Measurements from ENCODE around the gene SLIT2. TPM values are rescaled to one million over a fixed set of nuclear protein-coding genes. Genes with fewer than 3 reads are reported as not detected.

The SLIT2 gene
- polyA plus RNA-seq, 1 donor from 2014 or later = 26.4 TPM

DNA sequence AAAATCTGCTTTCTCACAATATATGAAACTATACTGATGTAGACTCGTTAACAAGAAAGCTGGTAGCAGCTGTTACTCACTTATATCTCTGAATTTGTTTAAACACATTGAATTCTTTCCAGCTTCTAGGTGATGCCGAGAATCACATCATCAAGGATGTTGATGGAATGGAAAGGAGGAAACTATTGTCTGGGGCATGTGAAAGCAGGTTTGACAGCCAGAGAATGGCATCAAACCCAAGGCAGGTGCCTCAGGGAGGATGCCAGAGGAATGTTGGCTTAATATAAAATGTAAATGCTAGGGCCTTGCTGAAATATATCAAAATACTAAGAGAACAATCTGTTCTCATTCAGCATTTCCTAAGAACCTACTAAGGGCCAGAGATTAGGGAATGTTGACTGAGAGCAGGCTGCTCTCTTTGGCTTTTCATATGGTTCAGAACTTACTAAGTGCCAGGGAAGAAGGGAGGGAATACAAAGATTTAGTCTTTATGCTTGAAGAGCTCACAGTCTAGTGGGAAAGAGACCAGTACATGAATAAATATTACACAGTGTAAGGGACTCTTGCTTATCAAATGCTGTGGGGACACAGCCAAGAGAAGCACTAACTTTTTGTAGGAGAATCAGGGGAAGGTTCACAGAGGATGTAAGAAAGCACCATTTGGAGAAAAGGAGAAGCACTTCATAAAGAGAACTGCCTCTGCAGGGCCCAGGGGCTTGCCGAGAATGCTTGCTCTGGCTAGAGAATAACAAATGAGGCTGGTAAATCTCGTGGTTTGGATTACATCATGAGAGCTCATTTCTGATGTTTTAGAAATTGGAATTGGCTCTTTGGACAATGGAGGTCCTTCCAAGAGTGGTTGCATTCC lies 14.7 kb downstream of the SLIT2 start:
- no peaks in the 10 kb centered on the region for H3F3A ChIP-seq (ENCODE audit: insufficient read depth, low read length, poor library complexity, severe bottlenecking)
- no peak overlapping the region for H3K4me2 ChIP-seq (ENCODE audit: low read length)
- H3K9me3 ChIP-seq (ENCODE audit: low read length) = no peaks in the 10 kb centered on the region
- H3K9ac ChIP-seq (ENCODE audit: low read length) = no peak overlapping the region
- H2AFZ ChIP-seq (ENCODE audit: low read depth, low read length) = no peak overlapping the region
- peaks cover 4% of the 10 kb centered on the region for H3K36me3 ChIP-seq (ENCODE audit: insufficient read depth, low read length)
- H3K27ac ChIP-seq (ENCODE audit: low read length) = no peak overlapping the region
- no peak for TF ChIP-seq TAF1 (IDR thresholded peaks at IDR 0.05; ENCODE audit: low read depth)
- no peak for TF ChIP-seq SMC3 (conservative IDR thresholded peaks at IDR 0.05; ENCODE audit: poor library complexity)
- TF ChIP-seq, protein P1, sequence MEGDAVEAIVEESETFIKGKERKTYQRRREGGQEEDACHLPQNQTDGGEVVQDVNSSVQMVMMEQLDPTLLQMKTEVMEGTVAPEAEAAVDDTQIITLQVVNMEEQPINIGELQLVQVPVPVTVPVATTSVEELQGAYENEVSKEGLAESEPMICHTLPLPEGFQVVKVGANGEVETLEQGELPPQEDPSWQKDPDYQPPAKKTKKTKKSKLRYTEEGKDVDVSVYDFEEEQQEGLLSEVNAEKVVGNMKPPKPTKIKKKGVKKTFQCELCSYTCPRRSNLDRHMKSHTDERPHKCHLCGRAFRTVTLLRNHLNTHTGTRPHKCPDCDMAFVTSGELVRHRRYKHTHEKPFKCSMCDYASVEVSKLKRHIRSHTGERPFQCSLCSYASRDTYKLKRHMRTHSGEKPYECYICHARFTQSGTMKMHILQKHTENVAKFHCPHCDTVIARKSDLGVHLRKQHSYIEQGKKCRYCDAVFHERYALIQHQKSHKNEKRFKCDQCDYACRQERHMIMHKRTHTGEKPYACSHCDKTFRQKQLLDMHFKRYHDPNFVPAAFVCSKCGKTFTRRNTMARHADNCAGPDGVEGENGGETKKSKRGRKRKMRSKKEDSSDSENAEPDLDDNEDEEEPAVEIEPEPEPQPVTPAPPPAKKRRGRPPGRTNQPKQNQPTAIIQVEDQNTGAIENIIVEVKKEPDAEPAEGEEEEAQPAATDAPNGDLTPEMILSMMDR (IDR thresholded peaks at IDR 0.05; ENCODE audit: poor library complexity, severe bottlenecking) = no peak
- no peak for TF ChIP-seq EZH2 (IDR thresholded peaks at IDR 0.05; ENCODE audit: borderline replicate concordance, insufficient read depth, low read length, poor library complexity, severe bottlenecking)
- no peak for TF ChIP-seq MXI1 (conservative IDR thresholded peaks at IDR 0.05; ENCODE audit: poor library complexity, severe bottlenecking)
- peaks cover under 1% of the 10 kb centered on the region for H3K79me2 ChIP-seq (replicated peaks; ENCODE audit: insufficient read depth, low read length)
- H3K4me3 ChIP-seq (ENCODE audit: low read length) = no peak overlapping the region
- H3K9me2 ChIP-seq (ENCODE audit: insufficient read depth, low read length) = no peaks in the 10 kb centered on the region
- no peaks in the 10 kb centered on the region for H4K20me1 ChIP-seq (ENCODE audit: insufficient read depth)
- H3K27me3 ChIP-seq (ENCODE audit: insufficient read depth, low read depth, low read length) = no peaks in the 10 kb centered on the region

DNA sequence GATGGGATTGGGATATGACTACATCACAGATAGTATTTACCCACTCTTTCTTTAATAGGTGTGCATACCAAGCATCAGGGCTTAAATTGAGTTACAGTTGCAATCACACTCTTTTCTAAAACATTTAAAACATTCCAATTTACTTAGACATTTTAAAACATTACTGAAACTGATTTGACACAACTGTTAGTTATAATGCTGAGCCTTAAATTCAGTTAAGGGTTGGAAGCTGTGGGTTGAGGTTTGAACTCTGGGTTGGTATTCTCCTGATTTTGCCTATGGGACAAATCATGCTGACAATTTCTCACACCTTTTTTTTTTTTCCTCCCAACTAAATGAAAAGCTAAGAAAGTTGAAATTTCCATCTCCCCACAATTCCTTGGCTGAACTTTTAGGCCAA lies 16.3 kb downstream of the SLIT2 start:
- TF ChIP-seq EP300 (conservative IDR thresholded peaks at IDR 0.05; ENCODE audit: poor library complexity, severe bottlenecking) = no peak
- TF ChIP-seq, protein P2, sequence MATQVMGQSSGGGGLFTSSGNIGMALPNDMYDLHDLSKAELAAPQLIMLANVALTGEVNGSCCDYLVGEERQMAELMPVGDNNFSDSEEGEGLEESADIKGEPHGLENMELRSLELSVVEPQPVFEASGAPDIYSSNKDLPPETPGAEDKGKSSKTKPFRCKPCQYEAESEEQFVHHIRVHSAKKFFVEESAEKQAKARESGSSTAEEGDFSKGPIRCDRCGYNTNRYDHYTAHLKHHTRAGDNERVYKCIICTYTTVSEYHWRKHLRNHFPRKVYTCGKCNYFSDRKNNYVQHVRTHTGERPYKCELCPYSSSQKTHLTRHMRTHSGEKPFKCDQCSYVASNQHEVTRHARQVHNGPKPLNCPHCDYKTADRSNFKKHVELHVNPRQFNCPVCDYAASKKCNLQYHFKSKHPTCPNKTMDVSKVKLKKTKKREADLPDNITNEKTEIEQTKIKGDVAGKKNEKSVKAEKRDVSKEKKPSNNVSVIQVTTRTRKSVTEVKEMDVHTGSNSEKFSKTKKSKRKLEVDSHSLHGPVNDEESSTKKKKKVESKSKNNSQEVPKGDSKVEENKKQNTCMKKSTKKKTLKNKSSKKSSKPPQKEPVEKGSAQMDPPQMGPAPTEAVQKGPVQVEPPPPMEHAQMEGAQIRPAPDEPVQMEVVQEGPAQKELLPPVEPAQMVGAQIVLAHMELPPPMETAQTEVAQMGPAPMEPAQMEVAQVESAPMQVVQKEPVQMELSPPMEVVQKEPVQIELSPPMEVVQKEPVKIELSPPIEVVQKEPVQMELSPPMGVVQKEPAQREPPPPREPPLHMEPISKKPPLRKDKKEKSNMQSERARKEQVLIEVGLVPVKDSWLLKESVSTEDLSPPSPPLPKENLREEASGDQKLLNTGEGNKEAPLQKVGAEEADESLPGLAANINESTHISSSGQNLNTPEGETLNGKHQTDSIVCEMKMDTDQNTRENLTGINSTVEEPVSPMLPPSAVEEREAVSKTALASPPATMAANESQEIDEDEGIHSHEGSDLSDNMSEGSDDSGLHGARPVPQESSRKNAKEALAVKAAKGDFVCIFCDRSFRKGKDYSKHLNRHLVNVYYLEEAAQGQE (IDR thresholded peaks at IDR 0.05; ENCODE audit: borderline replicate concordance) = no peak
- TF ChIP-seq RAD21 (conservative IDR thresholded peaks at IDR 0.05) = no peak
- TF ChIP-seq SMC3 (conservative IDR thresholded peaks at IDR 0.05; ENCODE audit: poor library complexity) = no peak
- TF ChIP-seq MXI1 (conservative IDR thresholded peaks at IDR 0.05; ENCODE audit: poor library complexity, severe bottlenecking) = no peak
- TF ChIP-seq EZH2 (IDR thresholded peaks at IDR 0.05; ENCODE audit: borderline replicate concordance, insufficient read depth, low read length, poor library complexity, severe bottlenecking) = no peak
- TF ChIP-seq TAF1 (IDR thresholded peaks at IDR 0.05; ENCODE audit: low read depth) = no peak
- Histone ChIP-seq H3K9ac (ENCODE audit: low read length) (no peak overlapping the region), H3K4me2 (ENCODE audit: low read length) (no peak overlapping the region), H3K9me2 (ENCODE audit: insufficient read depth, low read length) (no peaks in the 10 kb centered on the region), H3K9me3 (ENCODE audit: low read length) (no peaks in the 10 kb centered on the region), H3F3A (ENCODE audit: insufficient read depth, low read length, poor library complexity, severe bottlenecking) (no peaks in the 10 kb centered on the region), H3K27me3 (ENCODE audit: insufficient read depth, low read depth, low read length) (no peaks in the 10 kb centered on the region), H3K79me2 (replicated peaks; ENCODE audit: insufficient read depth, low read length) (peaks cover 14% of the 10 kb centered on the region), H4K20me1 (ENCODE audit: insufficient read depth) (no peaks in the 10 kb centered on the region), H3K36me3 (ENCODE audit: insufficient read depth, low read length) (peaks cover 4% of the 10 kb centered on the region), H2AFZ (ENCODE audit: low read depth, low read length) (no peak overlapping the region), H3K27ac (ENCODE audit: low read length) (no peak overlapping the region), H3K4me3 (ENCODE audit: low read length) (no peak overlapping the region)
